HUES48 (cell line): ENCODE measurements around the gene SRRD.

Experiments used
- H3K27ac ChIP-seq: one replicate; pipeline ENCODE4 v1.7.0; 2013; ENCODE audit warnings: low read depth, low read length, inconsistent platforms
- H3K27me3 ChIP-seq: 2 replicates; pipeline ENCODE4 v1.6.1; 2013; ENCODE audit warnings: mild to moderate bottlenecking, low read length; ENCODE audit not compliant: control insufficient read depth, insufficient read depth
- H3K36me3 ChIP-seq: 2 replicates; pipeline ENCODE4 v1.6.1; 2013; ENCODE audit warnings: low read length; ENCODE audit not compliant: control insufficient read depth, insufficient read depth
- H3K4me1 ChIP-seq: 2 replicates; pipeline ENCODE4 v1.6.1; 2013; ENCODE audit warnings: mild to moderate bottlenecking, low read length; ENCODE audit not compliant: control insufficient read depth, insufficient read depth
- H3K4me3 ChIP-seq: 2 replicates; pipeline ENCODE4 v1.5.1; 2013; ENCODE audit warnings: mild to moderate bottlenecking, low read depth, low read length
- H3K9ac ChIP-seq: 2 replicates; pipeline ENCODE4 v1.6.1; 2013; ENCODE audit warnings: mild to moderate bottlenecking, low read depth, low read length, moderate library complexity
- H3K9me3 ChIP-seq: 2 replicates; pipeline ENCODE4 v1.6.1; 2013; ENCODE audit warnings: low read length; ENCODE audit not compliant: control insufficient read depth, insufficient read depth

The SRRD gene

GRCh38 chr22:26445577-26446275, 38.0 kb upstream of the SRRD start:
- peaks cover 14% of the 10 kb centered on the region for H3K36me3 ChIP-seq
- H3K27me3 ChIP-seq, result no peaks in the 10 kb centered on the region
- H3K9me3 ChIP-seq, result no peaks in the 10 kb centered on the region
- no peak overlapping the region for H3K9ac ChIP-seq
- no peak overlapping the region for H3K4me3 ChIP-seq
- no peak overlapping the region for H3K27ac ChIP-seq
- H3K4me1 ChIP-seq, result no peaks in the 10 kb centered on the region

GRCh38 chr22:26446808-26447515, 36.7 kb upstream of the SRRD start:
- no peaks in the 10 kb centered on the region for H3K4me1 ChIP-seq
- no peak overlapping the region for H3K27ac ChIP-seq
- H3K9me3 ChIP-seq, result no peaks in the 10 kb centered on the region
- H3K27me3 ChIP-seq, result no peaks in the 10 kb centered on the region
- H3K36me3 ChIP-seq, result peaks cover 22% of the 10 kb centered on the region
- no peak overlapping the region for H3K4me3 ChIP-seq
- H3K9ac ChIP-seq, result no peak overlapping the region

- Histone ChIP-seq H3K4me3 (no peak overlapping the region), H3K4me1 (no peaks in the 10 kb centered on the region), H3K27ac (no peak overlapping the region), H3K36me3 (peaks cover 26% of the 10 kb centered on the region), H3K9me3 (no peaks in the 10 kb centered on the region), H3K9ac (no peak overlapping the region), H3K27me3 (no peaks in the 10 kb centered on the region)
Measured at GRCh38 chr22:26447584-26448329, 35.9 kb upstream of the SRRD start.

- no peak overlapping the region for H3K9ac ChIP-seq
- no peaks in the 10 kb centered on the region for H3K27me3 ChIP-seq
- no peak overlapping the region for H3K4me3 ChIP-seq
- H3K27ac ChIP-seq, result no peak overlapping the region
- H3K9me3 ChIP-seq, result no peaks in the 10 kb centered on the region
- H3K4me1 ChIP-seq, result no peaks in the 10 kb centered on the region
- peaks cover 30% of the 10 kb centered on the region for H3K36me3 ChIP-seq
Measured at GRCh38 chr22:26448334-26448733, 35.3 kb upstream of the SRRD start.

GRCh38 chr22:26448941-26449340, 34.7 kb upstream of the SRRD start:
- Histone ChIP-seq H3K36me3 (peaks cover 36% of the 10 kb centered on the region), H3K27me3 (no peaks in the 10 kb centered on the region), H3K4me1 (no peaks in the 10 kb centered on the region), H3K9ac (no peak overlapping the region), H3K4me3 (no peak overlapping the region), H3K9me3 (no peaks in the 10 kb centered on the region), H3K27ac (no peak overlapping the region)

GRCh38 chr22:26450453-26451185, 33.1 kb upstream of the SRRD start:
- H3K36me3 ChIP-seq, result peaks cover 39% of the 10 kb centered on the region
- H3K4me1 ChIP-seq, result no peaks in the 10 kb centered on the region
- H3K9me3 ChIP-seq, result no peaks in the 10 kb centered on the region
- H3K9ac ChIP-seq, result no peak overlapping the region
- H3K4me3 ChIP-seq, result no peak overlapping the region
- H3K27ac ChIP-seq, result no peak overlapping the region
- H3K27me3 ChIP-seq, result no peaks in the 10 kb centered on the region

- H3K27me3 ChIP-seq, result no peaks in the 10 kb centered on the region
- no peak overlapping the region for H3K27ac ChIP-seq
- no peak overlapping the region for H3K4me3 ChIP-seq
- H3K36me3 ChIP-seq, result peaks cover 50% of the 10 kb centered on the region
- no peaks in the 10 kb centered on the region for H3K4me1 ChIP-seq
- H3K9ac ChIP-seq, result no peak overlapping the region
- H3K9me3 ChIP-seq, result no peaks in the 10 kb centered on the region
Measured at GRCh38 chr22:26452236-26453016, 31.3 kb upstream of the SRRD start.

GRCh38 chr22:26453216-26453615, 30.5 kb upstream of the SRRD start:
- no peaks in the 10 kb centered on the region for H3K9me3 ChIP-seq
- H3K27ac ChIP-seq, result no peak overlapping the region
- H3K36me3 ChIP-seq, result peaks cover 58% of the 10 kb centered on the region
- H3K27me3 ChIP-seq, result no peaks in the 10 kb centered on the region
- H3K4me3 ChIP-seq, result no peak overlapping the region
- H3K9ac ChIP-seq, result no peak overlapping the region
- no peaks in the 10 kb centered on the region for H3K4me1 ChIP-seq

GRCh38 chr22:26453812-26454500, 29.7 kb upstream of the SRRD start:
- H3K36me3 ChIP-seq, result peaks cover 66% of the 10 kb centered on the region
- no peaks in the 10 kb centered on the region for H3K9me3 ChIP-seq

More at GRCh38 chr22:26453812-26454500, 29.7 kb upstream of the SRRD start:
- Histone ChIP-seq H3K27ac (no peak overlapping the region), H3K27me3 (no peaks in the 10 kb centered on the region), H3K4me1 (no peaks in the 10 kb centered on the region), H3K4me3 (no peak overlapping the region), H3K9ac (no peak overlapping the region)
